ENCODE data around the gene SORL1.
"Not testable (repeated sequence)": the region's sequence is repeated elsewhere in the genome, so short reads cannot be mapped to it uniquely, and the experiment has no call there.

The SORL1 gene
- total RNA-seq = 115 to 2,723 (median 766) reads per million in 9 experiments

- ATAC-seq (replicated peaks) (peak; percentile 69), DNase-seq (peak; percentile 63 to 71 (median 71))
- H3K4me3 Mint-ChIP-seq = peak within 1 kb of the TSS; percentile 97 to 99
- H3K27ac Mint-ChIP-seq = peak within 1 kb of the TSS; percentile 95 to 98
- H3K36me3 Mint-ChIP-seq (ENCODE audit: insufficient read depth) = peaks cover 20% of the 10 kb centered on the region
- H3K4me1 Mint-ChIP-seq (ENCODE audit: low read depth in 2 of 2) = peaks cover 68 to 86% of the 10 kb centered on the region in 2 donors
- H3K27me3 Mint-ChIP-seq = no peaks in the 10 kb centered on the region
- H3K9me3 Mint-ChIP-seq = no peaks in the 10 kb centered on the region
These were observed at the start of gene SORL1 for GRCh38 chr11:121451986-121452608. Gene SORL1, plus strand, starts transcription at chr11:121452314. Its CDS starts 18 bp downstream, at chr11:121452332.

- H3K36me3 Mint-ChIP-seq (ENCODE audit: insufficient read depth) = no peaks in the 10 kb centered on the region
- no peak overlapping the region for H3K27ac Mint-ChIP-seq
- no peak for DNase-seq
- no peaks in the 10 kb centered on the region for H3K9me3 Mint-ChIP-seq
- ATAC-seq (replicated peaks) = no peak
- H3K4me3 Mint-ChIP-seq = no peak overlapping the region
- no peaks in the 10 kb centered on the region for H3K4me1 Mint-ChIP-seq (ENCODE audit: low read depth in 2 of 2)
- H3K27me3 Mint-ChIP-seq = no peaks in the 10 kb centered on the region
These were observed 46.5 kb upstream of the SORL1 start for GRCh38 chr11:121405646-121406045.

- no peaks in the 10 kb centered on the region for H3K4me1 Mint-ChIP-seq (ENCODE audit: low read depth in 2 of 2)
- no peak overlapping the region for H3K27ac Mint-ChIP-seq
These were observed 45.8 kb upstream of the SORL1 start for GRCh38 chr11:121406291-121406690.

GRCh38 chr11:121408830-121409229 lies 43.3 kb upstream of the SORL1 start:
- Mint-ChIP-seq H3K4me1 (ENCODE audit: low read depth in 2 of 2) (no peaks in the 10 kb centered on the region), H3K36me3 (ENCODE audit: insufficient read depth) (no peaks in the 10 kb centered on the region), H3K4me3 (no peak overlapping the region), H3K27me3 (no peaks in the 10 kb centered on the region), H3K27ac (no peak overlapping the region), H3K9me3 (no peaks in the 10 kb centered on the region)
- ATAC-seq (replicated peaks) (no peak), DNase-seq (no peak)

More at GRCh38 chr11:121406291-121406690, 45.8 kb upstream of the SORL1 start:
- Mint-ChIP-seq H3K9me3 (no peaks in the 10 kb centered on the region), H3K4me3 (no peak overlapping the region), H3K36me3 (ENCODE audit: insufficient read depth) (no peaks in the 10 kb centered on the region), H3K27me3 (no peaks in the 10 kb centered on the region)
- DNase-seq (no peak), ATAC-seq (replicated peaks) (no peak)

GRCh38 chr11:121410041-121410440 lies 42.1 kb upstream of the SORL1 start:
- ATAC-seq (replicated peaks); H3K4me1 Mint-ChIP-seq (ENCODE audit: low read depth in 2 of 2); H3K4me3 Mint-ChIP-seq: not testable (repeated sequence)

GRCh38 chr11:121411330-121411729 lies 40.8 kb upstream of the SORL1 start:
- not testable (repeated sequence) for DNase-seq; H3K36me3 Mint-ChIP-seq (ENCODE audit: insufficient read depth); H3K27ac Mint-ChIP-seq; H3K9me3 Mint-ChIP-seq; H3K4me1 Mint-ChIP-seq (ENCODE audit: low read depth in 2 of 2); H3K27me3 Mint-ChIP-seq; H3K4me3 Mint-ChIP-seq; ATAC-seq (replicated peaks)

More at GRCh38 chr11:121410041-121410440, 42.1 kb upstream of the SORL1 start:
- not testable (repeated sequence) for H3K27ac Mint-ChIP-seq; H3K36me3 Mint-ChIP-seq (ENCODE audit: insufficient read depth); DNase-seq; H3K27me3 Mint-ChIP-seq; H3K9me3 Mint-ChIP-seq

- ATAC-seq (replicated peaks) (no peak), DNase-seq (no peak)
- Mint-ChIP-seq H3K9me3 (no peaks in the 10 kb centered on the region), H3K27me3 (no peaks in the 10 kb centered on the region), H3K4me1 (ENCODE audit: low read depth in 2 of 2) (peaks cover 9% of the 10 kb centered on the region in 2 donors), H3K4me3 (no peak overlapping the region), H3K27ac (no peak overlapping the region), H3K36me3 (ENCODE audit: insufficient read depth) (no peaks in the 10 kb centered on the region)
These were observed 40.0 kb upstream of the SORL1 start for GRCh38 chr11:121412000-121412587.

GRCh38 chr11:121412711-121413415 lies 39.3 kb upstream of the SORL1 start:
- H3K4me3 Mint-ChIP-seq = no peak overlapping the region
- peaks cover 13 to 14% of the 10 kb centered on the region in 2 donors for H3K4me1 Mint-ChIP-seq (ENCODE audit: low read depth in 2 of 2)
- H3K27ac Mint-ChIP-seq = no peak overlapping the region
- H3K9me3 Mint-ChIP-seq = no peaks in the 10 kb centered on the region
- ATAC-seq (replicated peaks) (no peak), DNase-seq (no peak)
- H3K36me3 Mint-ChIP-seq (ENCODE audit: insufficient read depth) = no peaks in the 10 kb centered on the region
- H3K27me3 Mint-ChIP-seq = no peaks in the 10 kb centered on the region

GRCh38 chr11:121414141-121414913 lies 37.8 kb upstream of the SORL1 start:
- Mint-ChIP-seq H3K36me3 (ENCODE audit: insufficient read depth) (no peaks in the 10 kb centered on the region), H3K4me1 (ENCODE audit: low read depth in 2 of 2) (peaks cover 19 to 20% of the 10 kb centered on the region in 2 donors), H3K27me3 (no peaks in the 10 kb centered on the region), H3K4me3 (no peak overlapping the region), H3K9me3 (no peaks in the 10 kb centered on the region), H3K27ac (peak overlapping the region in 1 of 2 donors; percentile 5)
- DNase-seq = no peak
- ATAC-seq (replicated peaks) = no peak

- Mint-ChIP-seq H3K9me3 (no peaks in the 10 kb centered on the region), H3K4me1 (ENCODE audit: low read depth in 2 of 2) (peaks cover 20 to 22% of the 10 kb centered on the region in 2 donors), H3K27me3 (no peaks in the 10 kb centered on the region), H3K4me3 (no peak overlapping the region), H3K36me3 (ENCODE audit: insufficient read depth) (no peaks in the 10 kb centered on the region), H3K27ac (peak overlapping the region in 1 of 2 donors; percentile 41)
- no peak for ATAC-seq (replicated peaks)
- DNase-seq = no peak
These were observed 36.3 kb upstream of the SORL1 start for GRCh38 chr11:121415856-121416255.

GRCh38 chr11:121417055-121417551 lies 35.0 kb upstream of the SORL1 start:
- peaks cover 23 to 30% of the 10 kb centered on the region in 2 donors for H3K4me1 Mint-ChIP-seq (ENCODE audit: low read depth in 2 of 2)
- H3K27ac Mint-ChIP-seq = peak overlapping the region; percentile 47 to 83
- no peaks in the 10 kb centered on the region for H3K36me3 Mint-ChIP-seq (ENCODE audit: insufficient read depth)
- ATAC-seq (replicated peaks) (peak; percentile 61), DNase-seq (peak; percentile 26 to 51 (median 50))
- H3K27me3 Mint-ChIP-seq = no peaks in the 10 kb centered on the region
- H3K4me3 Mint-ChIP-seq = peak overlapping the region in 1 of 2 donors; percentile 21
- no peaks in the 10 kb centered on the region for H3K9me3 Mint-ChIP-seq

GRCh38 chr11:121417607-121418006 lies 34.5 kb upstream of the SORL1 start:
- no peak for DNase-seq
- peak overlapping the region; percentile 47 to 83 for H3K27ac Mint-ChIP-seq
- H3K36me3 Mint-ChIP-seq (ENCODE audit: insufficient read depth) = no peaks in the 10 kb centered on the region
- peaks cover 25 to 32% of the 10 kb centered on the region in 2 donors for H3K4me1 Mint-ChIP-seq (ENCODE audit: low read depth in 2 of 2)
- H3K27me3 Mint-ChIP-seq = no peaks in the 10 kb centered on the region
- no peak for ATAC-seq (replicated peaks)
- peak overlapping the region in 1 of 2 donors; percentile 21 for H3K4me3 Mint-ChIP-seq
- H3K9me3 Mint-ChIP-seq = no peaks in the 10 kb centered on the region

GRCh38 chr11:121418625-121419114 lies 33.4 kb upstream of the SORL1 start:
- Mint-ChIP-seq H3K27me3 (no peaks in the 10 kb centered on the region), H3K9me3 (no peaks in the 10 kb centered on the region)
- DNase-seq = peak; percentile 29 to 52 (median 44)

More at GRCh38 chr11:121418625-121419114, 33.4 kb upstream of the SORL1 start:
- Mint-ChIP-seq H3K27ac (peak overlapping the region; percentile 77 to 83), H3K36me3 (ENCODE audit: insufficient read depth) (no peaks in the 10 kb centered on the region), H3K4me3 (peak overlapping the region in 1 of 2 donors; percentile 15), H3K4me1 (ENCODE audit: low read depth in 2 of 2) (peaks cover 30 to 37% of the 10 kb centered on the region in 2 donors)
- peak; percentile 80 for ATAC-seq (replicated peaks)
